ENCODE data around the gene EPS8. TPM values are rescaled to one million over a fixed set of nuclear protein-coding genes. Genes with fewer than 3 reads are reported as not detected.

EPS8 gene
- polyA plus RNA-seq, 1 of the 3 experiments (the other 2 are of a cell fraction) = 19.8 TPM

DNA sequence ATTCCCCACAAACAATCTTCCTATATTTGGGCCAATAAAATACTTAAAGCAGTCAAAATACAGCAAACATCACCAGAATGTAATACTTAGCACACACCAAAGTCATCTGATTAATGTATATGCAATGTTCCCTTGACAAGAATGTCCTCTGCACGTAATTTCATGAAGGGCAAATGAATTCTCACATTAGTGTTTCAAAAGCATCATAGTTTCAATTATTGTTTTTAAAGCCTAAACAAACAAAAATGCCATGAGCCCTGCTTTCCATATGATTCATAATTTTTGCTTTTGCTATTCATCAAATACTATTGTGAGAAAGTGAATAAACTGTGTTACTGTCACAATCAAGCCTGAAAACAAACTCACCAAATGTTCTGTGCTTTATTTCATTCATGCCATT lies 156.0 kb downstream of the EPS8 start (continued):
- TF ChIP-seq, protein P1, sequence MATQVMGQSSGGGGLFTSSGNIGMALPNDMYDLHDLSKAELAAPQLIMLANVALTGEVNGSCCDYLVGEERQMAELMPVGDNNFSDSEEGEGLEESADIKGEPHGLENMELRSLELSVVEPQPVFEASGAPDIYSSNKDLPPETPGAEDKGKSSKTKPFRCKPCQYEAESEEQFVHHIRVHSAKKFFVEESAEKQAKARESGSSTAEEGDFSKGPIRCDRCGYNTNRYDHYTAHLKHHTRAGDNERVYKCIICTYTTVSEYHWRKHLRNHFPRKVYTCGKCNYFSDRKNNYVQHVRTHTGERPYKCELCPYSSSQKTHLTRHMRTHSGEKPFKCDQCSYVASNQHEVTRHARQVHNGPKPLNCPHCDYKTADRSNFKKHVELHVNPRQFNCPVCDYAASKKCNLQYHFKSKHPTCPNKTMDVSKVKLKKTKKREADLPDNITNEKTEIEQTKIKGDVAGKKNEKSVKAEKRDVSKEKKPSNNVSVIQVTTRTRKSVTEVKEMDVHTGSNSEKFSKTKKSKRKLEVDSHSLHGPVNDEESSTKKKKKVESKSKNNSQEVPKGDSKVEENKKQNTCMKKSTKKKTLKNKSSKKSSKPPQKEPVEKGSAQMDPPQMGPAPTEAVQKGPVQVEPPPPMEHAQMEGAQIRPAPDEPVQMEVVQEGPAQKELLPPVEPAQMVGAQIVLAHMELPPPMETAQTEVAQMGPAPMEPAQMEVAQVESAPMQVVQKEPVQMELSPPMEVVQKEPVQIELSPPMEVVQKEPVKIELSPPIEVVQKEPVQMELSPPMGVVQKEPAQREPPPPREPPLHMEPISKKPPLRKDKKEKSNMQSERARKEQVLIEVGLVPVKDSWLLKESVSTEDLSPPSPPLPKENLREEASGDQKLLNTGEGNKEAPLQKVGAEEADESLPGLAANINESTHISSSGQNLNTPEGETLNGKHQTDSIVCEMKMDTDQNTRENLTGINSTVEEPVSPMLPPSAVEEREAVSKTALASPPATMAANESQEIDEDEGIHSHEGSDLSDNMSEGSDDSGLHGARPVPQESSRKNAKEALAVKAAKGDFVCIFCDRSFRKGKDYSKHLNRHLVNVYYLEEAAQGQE (IDR thresholded peaks at IDR 0.05; ENCODE audit: low read depth, low read length) = no peak
- TF ChIP-seq EZH2phosphoT487 (IDR thresholded peaks at IDR 0.05; ENCODE audit: borderline replicate concordance, low read depth) = no peak

DNA sequence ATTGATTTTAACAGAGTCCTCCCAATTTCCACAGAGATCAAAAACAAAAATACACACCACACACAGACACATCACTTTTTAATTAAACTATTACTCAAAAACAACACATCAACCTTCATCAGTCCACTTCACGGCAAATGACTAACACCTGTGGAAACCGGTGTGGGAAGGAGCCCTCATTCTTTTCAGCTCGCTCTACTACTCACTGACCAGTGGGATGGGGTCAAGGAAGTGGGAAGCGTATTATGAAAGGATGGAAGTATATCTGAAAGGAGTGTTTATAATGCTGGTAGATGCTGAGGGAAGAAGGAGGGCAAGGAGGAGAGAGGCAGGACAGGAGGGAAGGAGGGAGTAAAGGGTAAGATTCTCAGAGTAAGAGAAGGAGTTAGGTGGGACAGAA lies 156.5 kb downstream of the EPS8 start:
- H3K79me2 ChIP-seq (ENCODE audit: insufficient read depth) = no peaks in the 10 kb centered on the region
- H3K27ac ChIP-seq (ENCODE audit: low read depth in 2 of 2, low read length in 1 of 2) = peak overlapping the region in 1 of 2 experiments; percentile 100; a peak in 2 of 4 replicates
- 86% methylated on average over 4 of the region's 4 CpGs for WGBS (ENCODE audit: low lambda C conversion rate)
- H2AFZ ChIP-seq (ENCODE audit: low read depth) = no peak overlapping the region
- no peak overlapping the region for H3K9ac ChIP-seq
- ChIA-PET POLR2A (no interaction called here), CTCF (no interaction called here)
- no peak for TF ChIP-seq NFIC (IDR thresholded peaks at IDR 0.05; ENCODE audit: borderline replicate concordance)
- no peak for TF ChIP-seq MXI1 (IDR thresholded peaks at IDR 0.05; ENCODE audit: low read depth, low read length)
- no peak for TF ChIP-seq RXRA (IDR thresholded peaks at IDR 0.05; ENCODE audit: borderline replicate concordance, low read depth)
- TF ChIP-seq, protein P2, sequence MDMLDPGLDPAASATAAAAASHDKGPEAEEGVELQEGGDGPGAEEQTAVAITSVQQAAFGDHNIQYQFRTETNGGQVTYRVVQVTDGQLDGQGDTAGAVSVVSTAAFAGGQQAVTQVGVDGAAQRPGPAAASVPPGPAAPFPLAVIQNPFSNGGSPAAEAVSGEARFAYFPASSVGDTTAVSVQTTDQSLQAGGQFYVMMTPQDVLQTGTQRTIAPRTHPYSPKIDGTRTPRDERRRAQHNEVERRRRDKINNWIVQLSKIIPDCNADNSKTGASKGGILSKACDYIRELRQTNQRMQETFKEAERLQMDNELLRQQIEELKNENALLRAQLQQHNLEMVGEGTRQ (IDR thresholded peaks at IDR 0.05; ENCODE audit: borderline replicate concordance, low read depth, low read length) = no peak
- TF ChIP-seq ELF1 (IDR thresholded peaks at IDR 0.05) = no peak
- TF ChIP-seq TEAD4 (IDR thresholded peaks at IDR 0.05; ENCODE audit: borderline replicate concordance, insufficient read depth) = no peak
- H3K4me1 ChIP-seq (ENCODE audit: control insufficient read depth in 1 of 2, insufficient read depth in 2 of 2, low read depth in 1 of 2, low read length in 1 of 2) = peaks cover 7 to 65% of the 10 kb centered on the region in 2 experiments
- no peaks in the 10 kb centered on the region for H4K20me1 ChIP-seq (ENCODE audit: insufficient read depth)
- H3K4me3 ChIP-seq (ENCODE audit: low read depth in 2 of 2, low read length in 1 of 2) = no peak overlapping the region
- H3K9me2 ChIP-seq = no peaks in the 10 kb centered on the region
- DNase-seq = no peak
- no peaks in the 10 kb centered on the region for H3K27me3 ChIP-seq (ENCODE audit: insufficient read depth)
- H3K9me3 ChIP-seq = no peaks in the 10 kb centered on the region
- H3F3A ChIP-seq (replicated peaks; ENCODE audit: insufficient read depth) = peaks cover 72% of the 10 kb centered on the region
- no peak overlapping the region for H3K4me2 ChIP-seq
- H3K36me3 ChIP-seq (replicated peaks in 1 of 2; ENCODE audit: control insufficient read depth in 1 of 2, insufficient read depth in 2 of 2, low read length in 1 of 2) = no peaks in the 10 kb centered on the region

DNA sequence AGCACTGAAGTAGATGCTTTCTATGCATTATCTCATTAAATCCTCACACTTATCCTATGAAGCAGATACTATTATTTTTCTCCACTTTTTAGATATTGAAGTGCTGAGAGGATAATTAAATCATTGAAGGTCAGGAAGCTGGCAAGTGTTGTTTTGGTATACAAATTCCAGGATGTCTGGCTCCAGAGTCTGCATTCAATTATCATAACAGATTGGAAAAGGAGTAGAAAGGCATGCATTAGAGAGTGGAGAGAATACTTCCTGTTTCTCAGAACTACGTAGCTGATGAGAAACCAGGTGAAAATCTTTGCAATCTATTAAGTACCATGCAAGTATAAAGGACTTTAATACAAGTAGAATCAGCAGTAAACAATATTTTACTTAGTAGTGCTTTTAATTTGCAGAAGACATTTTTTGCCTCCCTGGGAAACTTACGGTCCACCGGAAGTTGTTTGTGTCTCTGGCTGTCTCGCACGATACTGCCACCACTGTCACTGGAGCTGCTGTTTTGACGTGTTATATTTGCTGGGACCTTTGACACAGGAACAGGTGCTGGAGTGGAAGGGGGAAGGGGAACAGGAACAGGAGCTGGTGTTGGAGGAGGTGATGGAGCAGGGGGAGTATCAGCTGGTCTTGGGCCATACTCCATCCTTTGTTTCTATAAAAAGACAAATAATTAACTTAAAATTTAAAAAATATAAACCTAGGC lies 158.0 kb downstream of the EPS8 start:
- Histone ChIP-seq H3K79me2 (ENCODE audit: insufficient read depth) (no peaks in the 10 kb centered on the region), H3K4me2 (no peak overlapping the region), H2AFZ (ENCODE audit: low read depth) (no peak overlapping the region), H3K4me3 (ENCODE audit: low read depth in 2 of 2, low read length in 1 of 2) (no peak overlapping the region), H3K27me3 (ENCODE audit: insufficient read depth) (no peaks in the 10 kb centered on the region), H3K36me3 (replicated peaks in 1 of 2; ENCODE audit: control insufficient read depth in 1 of 2, insufficient read depth in 2 of 2, low read length in 1 of 2) (peaks cover 0 to 3% of the 10 kb centered on the region in 2 experiments), H4K20me1 (ENCODE audit: insufficient read depth) (no peaks in the 10 kb centered on the region), H3K9ac (peak overlapping the region; percentile 80; the same call in 1 of the 2 replicates), H3K9me3 (no peaks in the 10 kb centered on the region), H3F3A (replicated peaks; ENCODE audit: insufficient read depth) (peaks cover 64% of the 10 kb centered on the region), H3K9me2 (no peaks in the 10 kb centered on the region), H3K27ac (ENCODE audit: low read depth in 2 of 2, low read length in 1 of 2) (peak overlapping the region; percentile 82 to 100; a peak in 3 of 4 replicates), H3K4me1 (ENCODE audit: control insufficient read depth in 1 of 2, insufficient read depth in 2 of 2, low read depth in 1 of 2, low read length in 1 of 2) (peaks cover 7 to 56% of the 10 kb centered on the region in 2 experiments)
- TF ChIP-seq JUND (IDR thresholded peaks at IDR 0.05) (0 out of 2 replicates have a peak, but pooled peaks have one; percentile 8), TCF12 (IDR thresholded peaks at IDR 0.05) (peak; percentile 61), POLR2AphosphoS5 (IDR thresholded peaks at IDR 0.05; ENCODE audit: low read depth, low read length) (peak; percentile 34; the same call in 1 of the 2 replicates), SIN3A (IDR thresholded peaks at IDR 0.05; ENCODE audit: borderline replicate concordance, low read depth, low read length) (no peak)
- ChIA-PET POLR2A (no interaction called here), CTCF (no interaction called here)
- no peak for DNase-seq
- WGBS (ENCODE audit: low lambda C conversion rate) = 72% methylated on average over 6 of the region's 6 CpGs

All from SK-N-SH (cell line).